Trophoblast cell (in vitro differentiated cells and primary cell): Measurements from ENCODE around the gene SPIRE1.

Source experiments
- DNase-seq, 2 donors: peaks; one replicate each; pipeline ENCODE4 v3.0.0-alpha.2; 2016
- H2AFZ ChIP-seq: 2 replicates; pipeline ENCODE4 v1.6.1; 2013; ENCODE audit warnings: low read length, moderate library complexity, mild to moderate bottlenecking; ENCODE audit not compliant: insufficient read depth, poor library complexity
- H2AK5ac ChIP-seq: 2 replicates; pipeline ENCODE4 v1.6.1; 2013; ENCODE audit warnings: mild to moderate bottlenecking, low read length
- H2BK120ac ChIP-seq: 2 replicates; pipeline ENCODE4 v1.6.1; 2013; ENCODE audit warnings: low read length, mild to moderate bottlenecking, moderate library complexity; ENCODE audit not compliant: insufficient read depth, poor library complexity
- H2BK12ac ChIP-seq: 2 replicates; pipeline ENCODE4 v1.6.1; 2013; ENCODE audit warnings: mild to moderate bottlenecking, low read length, moderate library complexity
- H2BK5ac ChIP-seq: 2 replicates; pipeline ENCODE4 v1.6.1; 2013; ENCODE audit warnings: low read length, low read depth, moderate library complexity, mild to moderate bottlenecking; ENCODE audit not compliant: poor library complexity
- H3K14ac ChIP-seq: 2 replicates; pipeline ENCODE4 v1.6.1; 2013; ENCODE audit warnings: mild to moderate bottlenecking, low read length
- H3K18ac ChIP-seq: 2 replicates; pipeline ENCODE4 v1.6.1; 2013; ENCODE audit warnings: mild to moderate bottlenecking, low read length
- H3K23ac ChIP-seq: 2 replicates; pipeline ENCODE4 v1.6.1; 2013; ENCODE audit warnings: low read length
- H3K27ac ChIP-seq: 2 replicates; pipeline ENCODE4 v1.5.1; 2013; ENCODE audit warnings: low read depth, mild to moderate bottlenecking, inconsistent platforms, low read length, moderate library complexity
- H3K27me3 ChIP-seq: 2 replicates; pipeline ENCODE4 v1.6.1; 2013; ENCODE audit warnings: inconsistent platforms, mild to moderate bottlenecking, low read length, moderate library complexity; ENCODE audit not compliant: insufficient read depth
- H3K36me3 ChIP-seq, 2 experiments: 1 replicate in 1 of 2; 2 replicates in 1 of 2; pipeline ENCODE4 v1.6.1; 2013; ENCODE audit warnings: low read length in 2 of 2, mild to moderate bottlenecking in 2 of 2, moderate library complexity in 1 of 2; ENCODE audit not compliant: insufficient read depth in 2 of 2, control insufficient read depth in 1 of 2
- H3K4ac ChIP-seq: 2 replicates; pipeline ENCODE4 v1.6.1; 2013; ENCODE audit warnings: low read depth, mild to moderate bottlenecking, low read length, moderate library complexity
- H3K4me1 ChIP-seq, 2 experiments: 1 replicate in 1 of 2; 2 replicates in 1 of 2; pipeline ENCODE4 v1.6.1; 2013; ENCODE audit warnings: low read length in 2 of 2, mild to moderate bottlenecking in 2 of 2, moderate library complexity in 1 of 2; ENCODE audit not compliant: insufficient read depth in 2 of 2, control insufficient read depth in 1 of 2
- H3K4me2 ChIP-seq: 2 replicates; pipeline ENCODE4 v1.6.1; 2013; ENCODE audit warnings: inconsistent platforms, mild to moderate bottlenecking, low read length, moderate library complexity
- H3K4me3 ChIP-seq: 2 replicates; pipeline ENCODE4 v1.5.1; 2013; ENCODE audit warnings: mild to moderate bottlenecking, low read depth, low read length, inconsistent platforms
- H3K79me1 ChIP-seq: one replicate; pipeline ENCODE4 v1.6.1; 2013; ENCODE audit warnings: low read length
- H3K79me2 ChIP-seq: 2 replicates; pipeline ENCODE4 v1.6.1; 2013; ENCODE audit warnings: low read length, mild to moderate bottlenecking; ENCODE audit not compliant: control insufficient read depth, insufficient read depth, poor library complexity
- H3K9ac ChIP-seq: 2 replicates; pipeline ENCODE4 v1.6.1; 2013; ENCODE audit warnings: mild to moderate bottlenecking, low read length
- H3K9me3 ChIP-seq: 2 replicates; pipeline ENCODE4 v1.6.1; 2013; ENCODE audit warnings: low read depth, mild to moderate bottlenecking, control low read depth, inconsistent platforms, low read length; ENCODE audit not compliant: insufficient read depth
- H4K12ac ChIP-seq: 2 replicates; pipeline ENCODE4 v1.6.1; 2013; ENCODE audit warnings: low read depth, mild to moderate bottlenecking, low read length, moderate library complexity
- H4K8ac ChIP-seq: 2 replicates; pipeline ENCODE4 v1.6.1; 2013; ENCODE audit warnings: low read depth, mild to moderate bottlenecking, low read length, moderate library complexity
- H4K91ac ChIP-seq: one replicate; pipeline ENCODE4 v1.6.1; 2013; ENCODE audit warnings: low read depth, mild to moderate bottlenecking, low read length, moderate library complexity
- WGBS: extraction: QIAGEN DNeasy Blood & Tissue Kit; methylation state at CpG from one replicate; pipeline ENCODE4 v1.1.7; 2013; ENCODE audit warnings: missing lambda C conversion rate; ENCODE audit not compliant: insufficient read length, insufficient coverage; ENCODE audit errors: extremely low coverage; 5-methylcytosine and 5-hydroxymethylcytosine counted together

Gene SPIRE1

DNA sequence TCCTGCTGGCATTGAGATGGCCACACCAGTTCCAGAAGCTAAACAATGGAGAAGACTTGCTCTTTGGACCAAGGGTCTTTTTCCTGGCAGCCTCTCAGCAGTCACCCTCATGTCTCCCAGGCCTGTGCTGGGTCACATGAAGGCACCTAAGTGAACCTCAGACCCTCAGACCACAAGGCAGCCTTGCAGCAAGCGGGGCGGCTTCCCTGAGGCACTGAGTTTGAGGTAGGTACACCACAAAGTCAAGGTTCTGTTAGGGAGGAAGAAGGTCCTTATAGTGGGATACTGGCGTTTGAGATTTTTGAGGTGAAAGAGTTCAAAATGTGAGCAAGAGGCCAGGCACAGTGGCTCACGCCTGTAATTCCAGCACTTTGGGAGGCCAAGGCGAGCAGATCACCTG is 258.7 kb downstream of the SPIRE1 start:
- Histone ChIP-seq H3K27me3 (no peaks in the 10 kb centered on the region), H4K91ac (no peak overlapping the region), H2AK5ac (no peak overlapping the region), H4K8ac (no peak overlapping the region), H2BK120ac (no peak overlapping the region), H3K4me2 (no peak overlapping the region), H2BK12ac (no peak overlapping the region), H2BK5ac (no peak overlapping the region), H3K9me3 (no peaks in the 10 kb centered on the region), H3K4me3 (no peak overlapping the region), H2AFZ (no peak overlapping the region), H3K79me2 (no peaks in the 10 kb centered on the region), H4K12ac (no peak overlapping the region), H3K4me1 (no peaks in the 10 kb centered on the region), H3K18ac (no peak overlapping the region), H3K27ac (no peak overlapping the region), H3K14ac (no peak overlapping the region), H3K79me1 (no peaks in the 10 kb centered on the region), H3K9ac (no peak overlapping the region), H3K23ac (no peak overlapping the region), H3K36me3 (no peaks in the 10 kb centered on the region), H3K4ac (no peak overlapping the region)
- no peak for DNase-seq
- no CpG with 5 or more reads among the region's 5 CpGs for whole genome bisulfite sequencing

GRCh38 chr18:12398625-12399024 is 259.3 kb downstream of the SPIRE1 start:
- Histone ChIP-seq H2AK5ac (no peak overlapping the region), H3K27me3 (no peaks in the 10 kb centered on the region), H3K4me1 (no peaks in the 10 kb centered on the region), H3K18ac (no peak overlapping the region), H3K36me3 (no peaks in the 10 kb centered on the region), H3K27ac (no peak overlapping the region), H3K14ac (no peak overlapping the region), H2AFZ (no peak overlapping the region), H4K12ac (no peak overlapping the region), H3K79me2 (no peaks in the 10 kb centered on the region), H3K23ac (no peak overlapping the region), H4K91ac (no peak overlapping the region), H3K4me2 (no peak overlapping the region), H3K79me1 (no peaks in the 10 kb centered on the region), H3K4ac (no peak overlapping the region), H2BK120ac (no peak overlapping the region), H2BK12ac (no peak overlapping the region), H4K8ac (no peak overlapping the region), H3K4me3 (no peak overlapping the region), H2BK5ac (no peak overlapping the region), H3K9me3 (no peaks in the 10 kb centered on the region), H3K9ac (no peak overlapping the region)
- DNase-seq, result no peak
- WGBS, result no CpG with 5 or more reads among the region's 5 CpGs

DNA sequence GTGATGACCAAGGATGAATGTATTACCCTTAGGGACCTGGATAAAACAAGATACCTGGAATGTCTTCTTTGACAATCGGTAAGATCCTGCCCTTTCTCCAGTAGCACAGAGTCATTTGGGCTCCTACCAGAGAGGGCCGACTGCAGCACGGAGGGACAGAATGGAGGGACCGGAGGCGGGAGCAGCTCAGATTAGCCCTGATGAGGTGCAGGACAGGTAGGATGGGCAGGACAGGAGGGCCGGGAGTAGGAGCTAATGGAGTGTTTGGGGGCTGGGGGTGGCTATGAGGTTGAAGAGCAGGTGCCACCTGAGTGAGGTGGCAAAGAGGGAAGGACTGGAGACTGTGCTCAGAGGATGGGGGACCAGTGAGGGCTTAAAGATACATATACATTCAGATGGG is 260.1 kb downstream of the SPIRE1 start:
- no peak overlapping the region for H4K91ac ChIP-seq
- H3K18ac ChIP-seq, result no peak overlapping the region
- no peaks in the 10 kb centered on the region for H3K36me3 ChIP-seq
- WGBS, result no CpG with 5 or more reads among the region's 6 CpGs
- H3K79me1 ChIP-seq, result no peaks in the 10 kb centered on the region
- DNase-seq, result no peak
- H2BK12ac ChIP-seq, result no peak overlapping the region
- no peak overlapping the region for H3K23ac ChIP-seq
- no peaks in the 10 kb centered on the region for H3K9me3 ChIP-seq
- no peaks in the 10 kb centered on the region for H3K79me2 ChIP-seq
- no peak overlapping the region for H3K4me3 ChIP-seq
- H3K27ac ChIP-seq, result no peak overlapping the region
- no peak overlapping the region for H2AK5ac ChIP-seq
- no peaks in the 10 kb centered on the region for H3K4me1 ChIP-seq
- H3K4ac ChIP-seq, result no peak overlapping the region
- no peak overlapping the region for H2BK120ac ChIP-seq
- no peak overlapping the region for H2AFZ ChIP-seq
- no peak overlapping the region for H3K14ac ChIP-seq
- H3K9ac ChIP-seq, result no peak overlapping the region
- H3K4me2 ChIP-seq, result no peak overlapping the region
- H3K27me3 ChIP-seq, result no peaks in the 10 kb centered on the region
- no peak overlapping the region for H4K12ac ChIP-seq
- H4K8ac ChIP-seq, result no peak overlapping the region
- no peak overlapping the region for H2BK5ac ChIP-seq

- H2BK5ac ChIP-seq, result no peak overlapping the region
- H3K27ac ChIP-seq, result no peak overlapping the region
- no peak overlapping the region for H3K9ac ChIP-seq
- no peak overlapping the region for H2BK120ac ChIP-seq
- no peak overlapping the region for H2BK12ac ChIP-seq
- no peak overlapping the region for H4K91ac ChIP-seq
- WGBS, result no CpG with 5 or more reads among the region's 9 CpGs
- no peak overlapping the region for H2AFZ ChIP-seq
- H2AK5ac ChIP-seq, result no peak overlapping the region
- no peaks in the 10 kb centered on the region for H3K79me2 ChIP-seq
- DNase-seq, result no peak
- no peak overlapping the region for H3K4me2 ChIP-seq
- no peaks in the 10 kb centered on the region for H3K79me1 ChIP-seq
- no peak overlapping the region for H3K23ac ChIP-seq
- H4K8ac ChIP-seq, result no peak overlapping the region
- no peaks in the 10 kb centered on the region for H3K9me3 ChIP-seq
- H3K18ac ChIP-seq, result no peak overlapping the region
- no peaks in the 10 kb centered on the region for H3K27me3 ChIP-seq
- no peak overlapping the region for H4K12ac ChIP-seq
- H3K36me3 ChIP-seq, result no peaks in the 10 kb centered on the region
- no peak overlapping the region for H3K4ac ChIP-seq
- no peaks in the 10 kb centered on the region for H3K4me1 ChIP-seq
- no peak overlapping the region for H3K14ac ChIP-seq
- H3K4me3 ChIP-seq, result no peak overlapping the region
Measured at GRCh38 chr18:12397254-12397653, 260.7 kb downstream of the SPIRE1 start.
